DMS114 treated with DMSO at 0.1 percent for 48 hours (cell line): Measurements from ENCODE around the gene LRP1-AS.

Experiments used
- DNase-seq: peaks from one replicate; lab custom pipeline; 2025; ENCODE audit not compliant: unreplicated experiment; lab: John Stamatoyannopoulos, UW

Gene LRP1-AS

GRCh38 chr12:57160741-57161140 is 13.3 kb upstream of the LRP1-AS start:
- no peak for DNase-seq

GRCh38 chr12:57160040-57160439 is 12.6 kb upstream of the LRP1-AS start:
- no peak for DNase-seq

- DNase-seq, result no peak
Measured at GRCh38 chr12:57159311-57159710, 11.9 kb upstream of the LRP1-AS start.

- no peak for DNase-seq
Measured at GRCh38 chr12:57158665-57159064, 11.2 kb upstream of the LRP1-AS start.

- no peak for DNase-seq
Measured at GRCh38 chr12:57158186-57158585, 10.8 kb upstream of the LRP1-AS start.

- no peak for DNase-seq
Measured at GRCh38 chr12:57157588-57158173, 10.3 kb upstream of the LRP1-AS start.

- no peak for DNase-seq
Measured at GRCh38 chr12:57156701-57157403, 9.4 kb upstream of the LRP1-AS start.

- DNase-seq, result no peak
Measured at GRCh38 chr12:57154804-57155434, 7.5 kb upstream of the LRP1-AS start.

GRCh38 chr12:57154076-57154475 is 6.7 kb upstream of the LRP1-AS start:
- DNase-seq, result no peak

- no peak for DNase-seq
Measured at GRCh38 chr12:57153415-57153997, 6.1 kb upstream of the LRP1-AS start.

- DNase-seq, result no peak
Measured at GRCh38 chr12:57152639-57153038, 5.2 kb upstream of the LRP1-AS start.

- DNase-seq, result no peak
Measured at GRCh38 chr12:57151741-57152630, 4.6 kb upstream of the LRP1-AS start.

- no peak for DNase-seq
Measured at GRCh38 chr12:57150400-57151000, 3.1 kb upstream of the LRP1-AS start.

- no peak for DNase-seq
Measured at GRCh38 chr12:57149245-57149900, 2.0 kb upstream of the LRP1-AS start.

GRCh38 chr12:57148469-57149244 is 1.2 kb upstream of the LRP1-AS start:
- no peak for DNase-seq

- no peak for DNase-seq
Measured at GRCh38 chr12:57146092-57146491, 1.3 kb downstream of the LRP1-AS start.

- no peak for DNase-seq
Measured at GRCh38 chr12:57145460-57146059, 1.9 kb downstream of the LRP1-AS start.

GRCh38 chr12:57143454-57143853 is 4.0 kb downstream of the LRP1-AS start:
- no peak for DNase-seq

GRCh38 chr12:57142727-57143126 is 4.7 kb downstream of the LRP1-AS start:
- DNase-seq, result no peak
